Gastrocnemius medialis (tissue), 4 donors: Measurements from ENCODE around the gene NRN1L.

ENCODE experiments used
- POLR2A ChIP-seq, 2 donors: fragments of 450-650 bp; IDR thresholded peaks; one replicate each; pipeline ENCODE4 v1.6.1; 2017; ENCODE audit warnings: antibody characterized with exemption in 2 of 2, mild to moderate bottlenecking in 2 of 2, moderate library complexity in 2 of 2
- TF ChIP-seq, protein P1 (sequence below), 5 experiments: fragments of 450-650 bp in 3 of 5; fragments of 200-600 bp in 2 of 5; sonication (generic) in 2 of 5; IDR thresholded peaks in 4 of 5; conservative IDR thresholded peaks in 1 of 5; 1 replicate in 4 of 5; 2 replicates in 1 of 5; pipeline ENCODE4 v1.5.1; 2016 to 2019; ENCODE audit warnings: antibody characterized with exemption in 5 of 5, mild to moderate bottlenecking in 3 of 5, moderate library complexity in 3 of 5

GRCh38 chr16:67841816-67842508 is 42.7 kb upstream of the NRN1L start, which contains the start of gene THAP11:
- TF ChIP-seq, protein P1, sequence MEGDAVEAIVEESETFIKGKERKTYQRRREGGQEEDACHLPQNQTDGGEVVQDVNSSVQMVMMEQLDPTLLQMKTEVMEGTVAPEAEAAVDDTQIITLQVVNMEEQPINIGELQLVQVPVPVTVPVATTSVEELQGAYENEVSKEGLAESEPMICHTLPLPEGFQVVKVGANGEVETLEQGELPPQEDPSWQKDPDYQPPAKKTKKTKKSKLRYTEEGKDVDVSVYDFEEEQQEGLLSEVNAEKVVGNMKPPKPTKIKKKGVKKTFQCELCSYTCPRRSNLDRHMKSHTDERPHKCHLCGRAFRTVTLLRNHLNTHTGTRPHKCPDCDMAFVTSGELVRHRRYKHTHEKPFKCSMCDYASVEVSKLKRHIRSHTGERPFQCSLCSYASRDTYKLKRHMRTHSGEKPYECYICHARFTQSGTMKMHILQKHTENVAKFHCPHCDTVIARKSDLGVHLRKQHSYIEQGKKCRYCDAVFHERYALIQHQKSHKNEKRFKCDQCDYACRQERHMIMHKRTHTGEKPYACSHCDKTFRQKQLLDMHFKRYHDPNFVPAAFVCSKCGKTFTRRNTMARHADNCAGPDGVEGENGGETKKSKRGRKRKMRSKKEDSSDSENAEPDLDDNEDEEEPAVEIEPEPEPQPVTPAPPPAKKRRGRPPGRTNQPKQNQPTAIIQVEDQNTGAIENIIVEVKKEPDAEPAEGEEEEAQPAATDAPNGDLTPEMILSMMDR (IDR thresholded peaks at IDR 0.05 in 4 of 5, conservative IDR thresholded peaks at IDR 0.05 in 1 of 5) = peak; percentile 76 to 91 (median 89)
- peak; percentile 86 to 87 for TF ChIP-seq POLR2A (IDR thresholded peaks at IDR 0.05)
